ENCODE measurements around the gene USP17L10. TPM values are rescaled to one million over a fixed set of nuclear protein-coding genes. Genes with fewer than 3 reads are reported as not detected.
"Not testable (repeated sequence)": the region's sequence is repeated elsewhere in the genome, so short reads cannot be mapped to it uniquely, and the experiment has no call there.

USP17L10 gene
- not detected for total RNA-seq
- total RNA-seq (2013), result not detected

GRCh38 chr4:9210357-9210756, at the start of gene USP17L10:
Gene USP17L10, plus strand, starts transcription at chr4:9210657. Its CDS starts 0 bp downstream, at chr4:9210657.
- H3K4me3 Mint-ChIP-seq; DNase-seq; H3K9me3 Mint-ChIP-seq; H3K36me3 Mint-ChIP-seq; H3K4me1 ChIP-seq (ENCODE audit: control insufficient read depth, insufficient read depth, low read length); intact Hi-C loops (cut with micrococcal nuclease); H3K27ac Mint-ChIP-seq; H3K9me3 ChIP-seq (ENCODE audit: control insufficient read depth, insufficient read depth, low read length); ATAC-seq; H3K27me3 ChIP-seq (ENCODE audit: control insufficient read depth, insufficient read depth, low read length); H3K27ac ChIP-seq (ENCODE audit: low read length); H3K27me3 Mint-ChIP-seq (ENCODE audit: low read depth in 2 of 2); H3K4me3 ChIP-seq (ENCODE audit: low read length); H3K36me3 ChIP-seq (ENCODE audit: control insufficient read depth, insufficient read depth, low read length); H3K4me1 Mint-ChIP-seq: not testable (repeated sequence)
- WGBS (ENCODE audit: insufficient coverage), result 93% methylated on average over 8 of the region's 13 CpGs

GRCh38 chr4:9165990-9166389, 44.5 kb upstream of the USP17L10 start:
- H3K27ac Mint-ChIP-seq; H3K27me3 ChIP-seq (ENCODE audit: control insufficient read depth, insufficient read depth, low read length); H3K4me3 Mint-ChIP-seq; intact Hi-C loops (cut with micrococcal nuclease); DNase-seq; H3K36me3 ChIP-seq (ENCODE audit: control insufficient read depth, insufficient read depth, low read length); H3K4me1 ChIP-seq (ENCODE audit: control insufficient read depth, insufficient read depth, low read length); H3K4me1 Mint-ChIP-seq; H3K36me3 Mint-ChIP-seq; H3K4me3 ChIP-seq (ENCODE audit: low read length); ATAC-seq; H3K9me3 ChIP-seq (ENCODE audit: control insufficient read depth, insufficient read depth, low read length); H3K9me3 Mint-ChIP-seq; H3K27ac ChIP-seq (ENCODE audit: low read length); H3K27me3 Mint-ChIP-seq (ENCODE audit: low read depth in 2 of 2): not testable (repeated sequence)
- WGBS (ENCODE audit: insufficient coverage), result 12% methylated on average over 5 of the region's 8 CpGs

GRCh38 chr4:9169791-9170459, 40.5 kb upstream of the USP17L10 start, which contains the start of gene FAM90A26:
Gene FAM90A26, plus strand, starts transcription at chr4:9170409. Its CDS starts 2,764 bp downstream, at chr4:9173173.
- H3K27ac ChIP-seq (ENCODE audit: low read length); DNase-seq; H3K4me3 ChIP-seq (ENCODE audit: low read length); H3K27ac Mint-ChIP-seq; H3K36me3 Mint-ChIP-seq; H3K4me3 Mint-ChIP-seq; H3K36me3 ChIP-seq (ENCODE audit: control insufficient read depth, insufficient read depth, low read length); H3K4me1 Mint-ChIP-seq; H3K9me3 Mint-ChIP-seq; H3K4me1 ChIP-seq (ENCODE audit: control insufficient read depth, insufficient read depth, low read length); H3K27me3 Mint-ChIP-seq (ENCODE audit: low read depth in 2 of 2); ATAC-seq; H3K27me3 ChIP-seq (ENCODE audit: control insufficient read depth, insufficient read depth, low read length); intact Hi-C loops (cut with micrococcal nuclease); H3K9me3 ChIP-seq (ENCODE audit: control insufficient read depth, insufficient read depth, low read length): not testable (repeated sequence)
- WGBS (ENCODE audit: insufficient coverage), result 65% methylated on average over 5 of the region's 11 CpGs

GRCh38 chr4:9214701-9215100, 4.2 kb downstream of the USP17L10 start:
- H3K36me3 ChIP-seq (ENCODE audit: control insufficient read depth, insufficient read depth, low read length); H3K4me1 ChIP-seq (ENCODE audit: control insufficient read depth, insufficient read depth, low read length); H3K27ac ChIP-seq (ENCODE audit: low read length); H3K4me3 ChIP-seq (ENCODE audit: low read length); intact Hi-C loops (cut with micrococcal nuclease); H3K4me1 Mint-ChIP-seq; H3K9me3 ChIP-seq (ENCODE audit: control insufficient read depth, insufficient read depth, low read length); H3K27ac Mint-ChIP-seq; H3K27me3 ChIP-seq (ENCODE audit: control insufficient read depth, insufficient read depth, low read length); H3K27me3 Mint-ChIP-seq (ENCODE audit: low read depth in 2 of 2); ATAC-seq; H3K9me3 Mint-ChIP-seq; H3K36me3 Mint-ChIP-seq; H3K4me3 Mint-ChIP-seq: not testable (repeated sequence)
- 85% methylated on average over 10 of the region's 14 CpGs for WGBS (ENCODE audit: insufficient coverage)
- DNase-seq, result peak in 1 of 2 donors; percentile 14

- H3K9me3 ChIP-seq (ENCODE audit: control insufficient read depth, insufficient read depth, low read length); H3K36me3 ChIP-seq (ENCODE audit: control insufficient read depth, insufficient read depth, low read length); H3K4me1 Mint-ChIP-seq; H3K4me3 ChIP-seq (ENCODE audit: low read length); intact Hi-C loops (cut with micrococcal nuclease); DNase-seq; H3K27me3 Mint-ChIP-seq (ENCODE audit: low read depth in 2 of 2); H3K27me3 ChIP-seq (ENCODE audit: control insufficient read depth, insufficient read depth, low read length); ATAC-seq; H3K4me1 ChIP-seq (ENCODE audit: control insufficient read depth, insufficient read depth, low read length); H3K4me3 Mint-ChIP-seq; H3K36me3 Mint-ChIP-seq; H3K9me3 Mint-ChIP-seq; H3K27ac Mint-ChIP-seq; H3K27ac ChIP-seq (ENCODE audit: low read length): not testable (repeated sequence)
- 88% methylated on average over 1 of the region's 14 CpGs for WGBS (ENCODE audit: insufficient coverage)
Observed at GRCh38 chr4:9215105-9215504, 4.6 kb downstream of the USP17L10 start, which contains the start of gene USP17L11. Gene USP17L11, plus strand, starts transcription at chr4:9215405. Its CDS starts 0 bp downstream, at chr4:9215405.

GRCh38 chr4:9219852-9220251, 9.4 kb downstream of the USP17L10 start, which contains the start of gene USP17L12:
Gene USP17L12, plus strand, starts transcription at chr4:9220152. Its CDS starts 0 bp downstream, at chr4:9220152.
- ATAC-seq; H3K36me3 Mint-ChIP-seq; H3K27me3 ChIP-seq (ENCODE audit: control insufficient read depth, insufficient read depth, low read length); H3K27me3 Mint-ChIP-seq (ENCODE audit: low read depth in 2 of 2); H3K9me3 Mint-ChIP-seq; DNase-seq; H3K36me3 ChIP-seq (ENCODE audit: control insufficient read depth, insufficient read depth, low read length); H3K27ac Mint-ChIP-seq; H3K4me3 ChIP-seq (ENCODE audit: low read length); H3K4me1 Mint-ChIP-seq; intact Hi-C loops (cut with micrococcal nuclease); H3K4me3 Mint-ChIP-seq; H3K4me1 ChIP-seq (ENCODE audit: control insufficient read depth, insufficient read depth, low read length); H3K9me3 ChIP-seq (ENCODE audit: control insufficient read depth, insufficient read depth, low read length); H3K27ac ChIP-seq (ENCODE audit: low read length): not testable (repeated sequence)
- no CpG with 5 or more reads among the region's 13 CpGs for WGBS (ENCODE audit: insufficient coverage)

- H3K27ac Mint-ChIP-seq; H3K27me3 ChIP-seq (ENCODE audit: control insufficient read depth, insufficient read depth, low read length); DNase-seq; H3K27me3 Mint-ChIP-seq (ENCODE audit: low read depth in 2 of 2); H3K27ac ChIP-seq (ENCODE audit: low read length); ATAC-seq; H3K4me3 ChIP-seq (ENCODE audit: low read length); H3K9me3 ChIP-seq (ENCODE audit: control insufficient read depth, insufficient read depth, low read length); H3K4me1 ChIP-seq (ENCODE audit: control insufficient read depth, insufficient read depth, low read length); H3K4me3 Mint-ChIP-seq; H3K4me1 Mint-ChIP-seq; intact Hi-C loops (cut with micrococcal nuclease); H3K36me3 Mint-ChIP-seq; H3K9me3 Mint-ChIP-seq; H3K36me3 ChIP-seq (ENCODE audit: control insufficient read depth, insufficient read depth, low read length): not testable (repeated sequence)
- no CpG with 5 or more reads among the region's 14 CpGs for WGBS (ENCODE audit: insufficient coverage)
Observed at GRCh38 chr4:9224596-9224995, 14.1 kb downstream of the USP17L10 start, which contains the start of gene USP17L13. Gene USP17L13, plus strand, starts transcription at chr4:9224896. Its CDS starts 0 bp downstream, at chr4:9224896.

GRCh38 chr4:9230249-9230648, 19.8 kb downstream of the USP17L10 start:
- H3K4me1 Mint-ChIP-seq; H3K27me3 ChIP-seq (ENCODE audit: control insufficient read depth, insufficient read depth, low read length); H3K9me3 ChIP-seq (ENCODE audit: control insufficient read depth, insufficient read depth, low read length); H3K36me3 Mint-ChIP-seq; H3K27ac Mint-ChIP-seq; ATAC-seq; intact Hi-C loops (cut with micrococcal nuclease); H3K4me3 ChIP-seq (ENCODE audit: low read length); H3K36me3 ChIP-seq (ENCODE audit: control insufficient read depth, insufficient read depth, low read length); DNase-seq; H3K27ac ChIP-seq (ENCODE audit: low read length); H3K9me3 Mint-ChIP-seq; H3K4me1 ChIP-seq (ENCODE audit: control insufficient read depth, insufficient read depth, low read length); H3K4me3 Mint-ChIP-seq; H3K27me3 Mint-ChIP-seq (ENCODE audit: low read depth in 2 of 2): not testable (repeated sequence)
- WGBS (ENCODE audit: insufficient coverage), result 98% methylated on average over 4 of the region's 8 CpGs

Measured in natural killer cell (primary cell).